Measurements from ENCODE around the gene GPR137. TPM values are rescaled to one million over a fixed set of nuclear protein-coding genes. Genes with fewer than 3 reads are reported as not detected.
A peak's percentile ranks its signal among the peaks of the same experiment; 100 is the strongest.

The GPR137 gene
- total RNA-seq, 2 experiments from 2014 or later, result 18.3 to 52.3 TPM

DNA sequence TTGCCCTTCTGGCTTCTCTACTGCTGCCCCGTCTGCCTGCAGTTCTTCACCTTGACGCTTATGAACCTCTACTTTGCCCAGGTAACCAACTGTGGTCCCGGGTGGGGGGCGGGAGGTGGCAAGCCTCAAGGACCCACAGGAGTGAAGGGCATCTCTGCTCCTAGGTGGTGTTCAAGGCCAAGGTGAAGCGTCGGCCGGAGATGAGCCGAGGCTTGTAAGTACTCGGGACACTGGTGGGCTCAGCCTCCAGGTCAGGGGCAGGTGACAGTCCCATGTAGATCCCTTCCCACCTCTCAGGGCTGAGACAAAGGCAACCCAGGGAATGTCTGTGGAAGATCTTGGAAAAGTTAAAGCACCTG is 1.1 kb downstream of the GPR137 start:
- Histone ChIP-seq H3K79me2 (ENCODE audit: insufficient read depth, low read depth, low read length) (no peaks in the 10 kb centered on the region), H3K4me2 (ENCODE audit: low read length) (peak overlapping the region; percentile 97), H4K20me1 (ENCODE audit: insufficient read depth, low read length) (no peaks in the 10 kb centered on the region), H3K27ac (ENCODE audit: low read depth, low read length, poor library complexity, severe bottlenecking) (no peak overlapping the region), H3K4me3 (ENCODE audit: low read depth, low read length, poor library complexity, severe bottlenecking) (no peak overlapping the region), H3K9me3 (ENCODE audit: low read length) (no peaks in the 10 kb centered on the region), H2AFZ (ENCODE audit: low read length) (no peak overlapping the region), H3K36me3 (ENCODE audit: insufficient read depth, low read length) (peaks cover 5% of the 10 kb centered on the region; the same call in 1 of the 2 replicates), H3K4me1 (ENCODE audit: insufficient read depth, low read length, poor library complexity, severe bottlenecking) (peaks cover 14% of the 10 kb centered on the region), H3K9me2 (ENCODE audit: insufficient read depth, low read length) (no peaks in the 10 kb centered on the region)
- ChIA-PET POLR2A (no interaction called here), CTCF (ENCODE audit: unreplicated experiment) (no interaction called here)
- TF ChIP-seq, protein P1, sequence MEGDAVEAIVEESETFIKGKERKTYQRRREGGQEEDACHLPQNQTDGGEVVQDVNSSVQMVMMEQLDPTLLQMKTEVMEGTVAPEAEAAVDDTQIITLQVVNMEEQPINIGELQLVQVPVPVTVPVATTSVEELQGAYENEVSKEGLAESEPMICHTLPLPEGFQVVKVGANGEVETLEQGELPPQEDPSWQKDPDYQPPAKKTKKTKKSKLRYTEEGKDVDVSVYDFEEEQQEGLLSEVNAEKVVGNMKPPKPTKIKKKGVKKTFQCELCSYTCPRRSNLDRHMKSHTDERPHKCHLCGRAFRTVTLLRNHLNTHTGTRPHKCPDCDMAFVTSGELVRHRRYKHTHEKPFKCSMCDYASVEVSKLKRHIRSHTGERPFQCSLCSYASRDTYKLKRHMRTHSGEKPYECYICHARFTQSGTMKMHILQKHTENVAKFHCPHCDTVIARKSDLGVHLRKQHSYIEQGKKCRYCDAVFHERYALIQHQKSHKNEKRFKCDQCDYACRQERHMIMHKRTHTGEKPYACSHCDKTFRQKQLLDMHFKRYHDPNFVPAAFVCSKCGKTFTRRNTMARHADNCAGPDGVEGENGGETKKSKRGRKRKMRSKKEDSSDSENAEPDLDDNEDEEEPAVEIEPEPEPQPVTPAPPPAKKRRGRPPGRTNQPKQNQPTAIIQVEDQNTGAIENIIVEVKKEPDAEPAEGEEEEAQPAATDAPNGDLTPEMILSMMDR (conservative IDR thresholded peaks at IDR 0.05; ENCODE audit: low read length), result no peak
- no peak for TF ChIP-seq EZH2phosphoT487 (IDR thresholded peaks at IDR 0.05; ENCODE audit: borderline replicate concordance, low read depth, low read length)
- no peak for DNase-seq (ENCODE audit: low spot score)
- no TSS peak for BruUV-seq (replicated peaks)
- intact Hi-C loops (cut with micrococcal nuclease; ENCODE audit: unreplicated experiment), result loop anchor here (5.0 kb wide), 1 partner anchor 84 kb away; no protein-coding TSS in a partner anchor

DNA sequence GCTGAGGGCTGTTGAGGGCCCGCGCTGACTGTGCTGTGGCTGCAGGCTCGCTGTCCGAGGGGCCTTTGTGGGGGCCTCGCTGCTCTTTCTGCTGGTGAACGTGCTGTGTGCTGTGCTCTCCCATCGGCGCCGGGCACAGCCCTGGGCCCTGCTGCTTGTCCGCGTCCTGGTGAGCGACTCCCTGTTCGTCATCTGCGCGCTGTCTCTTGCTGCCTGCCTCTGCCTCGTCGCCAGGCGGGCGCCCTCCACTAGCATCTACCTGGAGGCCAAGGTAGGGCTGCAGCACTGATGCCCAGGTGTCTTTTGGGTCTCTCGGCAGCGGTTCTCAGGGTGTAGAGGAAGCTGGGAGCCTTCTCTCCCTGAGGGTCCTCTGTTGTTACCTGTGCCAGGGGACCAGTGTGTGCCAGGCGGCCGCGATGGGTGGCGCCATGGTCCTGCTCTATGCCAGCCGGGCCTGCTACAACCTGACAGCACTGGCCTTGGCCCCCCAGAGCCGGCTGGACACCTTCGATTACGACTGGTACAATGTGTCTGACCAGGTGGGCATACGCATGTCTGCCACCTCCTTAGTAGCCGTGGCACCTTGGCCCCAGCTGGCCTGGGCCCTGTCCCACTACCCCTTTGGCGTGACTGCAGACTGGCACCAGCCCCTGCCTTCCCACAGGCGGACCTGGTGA is 2.2 kb downstream of the GPR137 start:
- no peaks in the 10 kb centered on the region for H3K9me2 ChIP-seq (ENCODE audit: insufficient read depth, low read length)
- no TSS peak for BruUV-seq (replicated peaks)
- H4K20me1 ChIP-seq (ENCODE audit: insufficient read depth, low read length), result no peaks in the 10 kb centered on the region
- no peak overlapping the region for H3K27ac ChIP-seq (ENCODE audit: low read depth, low read length, poor library complexity, severe bottlenecking)
- H3K4me3 ChIP-seq (ENCODE audit: low read depth, low read length, poor library complexity, severe bottlenecking), result no peak overlapping the region
- POLR2A ChIA-PET, result no interaction called here
- TF ChIP-seq, protein P1 (conservative IDR thresholded peaks at IDR 0.05; ENCODE audit: low read length), result no peak
- TF ChIP-seq EZH2phosphoT487 (IDR thresholded peaks at IDR 0.05; ENCODE audit: borderline replicate concordance, low read depth, low read length), result no peak
- intact Hi-C loops (cut with micrococcal nuclease; ENCODE audit: unreplicated experiment), result loop anchor here (5.0 kb wide), 1 partner anchor 86 kb away; no protein-coding TSS in a partner anchor
- no peak for DNase-seq (ENCODE audit: low spot score)
- no peaks in the 10 kb centered on the region for H3K36me3 ChIP-seq (ENCODE audit: insufficient read depth, low read length)
- H3K4me1 ChIP-seq (ENCODE audit: insufficient read depth, low read length, poor library complexity, severe bottlenecking), result peaks cover 14% of the 10 kb centered on the region
- H3K4me2 ChIP-seq (ENCODE audit: low read length), result no peak overlapping the region
- CTCF ChIA-PET (ENCODE audit: unreplicated experiment), result no interaction called here
- no peaks in the 10 kb centered on the region for H3K79me2 ChIP-seq (ENCODE audit: insufficient read depth, low read depth, low read length)
- H3K9me3 ChIP-seq (ENCODE audit: low read length), result no peaks in the 10 kb centered on the region
- no peak overlapping the region for H2AFZ ChIP-seq (ENCODE audit: low read length)

- POLR2A ChIA-PET, result no interaction called here
- CTCF ChIA-PET (ENCODE audit: unreplicated experiment), result interaction anchor here (0.6 kb wide), 1 partner anchor 19 kb away, joined by 7 read pairs; no protein-coding TSS in a partner anchor
Observed at GRCh38 chr11:64288353-64288750, 2.7 kb downstream of the GPR137 start.

More at GRCh38 chr11:64288353-64288750, 2.7 kb downstream of the GPR137 start:
- Histone ChIP-seq H3K9me2 (ENCODE audit: insufficient read depth, low read length) (no peaks in the 10 kb centered on the region), H3K4me2 (ENCODE audit: low read length) (no peak overlapping the region), H3K36me3 (ENCODE audit: insufficient read depth, low read length) (no peaks in the 10 kb centered on the region), H3K9me3 (ENCODE audit: low read length) (no peaks in the 10 kb centered on the region), H2AFZ (ENCODE audit: low read length) (no peak overlapping the region), H3K4me3 (ENCODE audit: low read depth, low read length, poor library complexity, severe bottlenecking) (no peak overlapping the region), H3K27ac (ENCODE audit: low read depth, low read length, poor library complexity, severe bottlenecking) (no peak overlapping the region), H3K79me2 (ENCODE audit: insufficient read depth, low read depth, low read length) (no peaks in the 10 kb centered on the region), H3K4me1 (ENCODE audit: insufficient read depth, low read length, poor library complexity, severe bottlenecking) (peaks cover 14% of the 10 kb centered on the region), H4K20me1 (ENCODE audit: insufficient read depth, low read length) (no peaks in the 10 kb centered on the region)
- intact Hi-C loops (cut with micrococcal nuclease; ENCODE audit: unreplicated experiment), result loop anchor here (5.0 kb wide), 1 partner anchor 86 kb away; no protein-coding TSS in a partner anchor
- DNase-seq (ENCODE audit: low spot score), result no peak
- TF ChIP-seq, protein P1 (conservative IDR thresholded peaks at IDR 0.05; ENCODE audit: low read length), result no peak
- no peak for TF ChIP-seq EZH2phosphoT487 (IDR thresholded peaks at IDR 0.05; ENCODE audit: borderline replicate concordance, low read depth, low read length)
- BruUV-seq (replicated peaks), result no TSS peak

Data from OCI-LY7 (cell line).